Measurements from ENCODE around the gene F2RL2. TPM values are rescaled to one million over a fixed set of nuclear protein-coding genes. Genes with fewer than 3 reads are reported as not detected.

Gene F2RL2
- total RNA-seq, 1 donor from 2014 or later, result 4.3 TPM

GRCh38 chr5:76634661-76635060, 11.5 kb upstream of the F2RL2 start:
- no peak for DNase-seq (ENCODE audit: low spot score)
- peaks cover 4% of the 10 kb centered on the region for H3K36me3 Mint-ChIP-seq
- no peak overlapping the region for H3K4me3 Mint-ChIP-seq
- H3K27me3 Mint-ChIP-seq (ENCODE audit: insufficient read depth, low read depth), result peaks cover 3% of the 10 kb centered on the region
- H3K27ac Mint-ChIP-seq, result no peak overlapping the region
- H3K4me3 ChIP-seq, result no peak overlapping the region
- no peaks in the 10 kb centered on the region for H3K9me3 Mint-ChIP-seq
- no peaks in the 10 kb centered on the region for H3K4me1 ChIP-seq
- H4K20me1 ChIP-seq (ENCODE audit: low read depth), result no peaks in the 10 kb centered on the region
- no peak overlapping the region for H3K9ac ChIP-seq
- H3K79me2 ChIP-seq (ENCODE audit: low read depth), result no peaks in the 10 kb centered on the region
- H3F3A ChIP-seq (ENCODE audit: low read depth), result no peaks in the 10 kb centered on the region
- TF ChIP-seq, protein P1, sequence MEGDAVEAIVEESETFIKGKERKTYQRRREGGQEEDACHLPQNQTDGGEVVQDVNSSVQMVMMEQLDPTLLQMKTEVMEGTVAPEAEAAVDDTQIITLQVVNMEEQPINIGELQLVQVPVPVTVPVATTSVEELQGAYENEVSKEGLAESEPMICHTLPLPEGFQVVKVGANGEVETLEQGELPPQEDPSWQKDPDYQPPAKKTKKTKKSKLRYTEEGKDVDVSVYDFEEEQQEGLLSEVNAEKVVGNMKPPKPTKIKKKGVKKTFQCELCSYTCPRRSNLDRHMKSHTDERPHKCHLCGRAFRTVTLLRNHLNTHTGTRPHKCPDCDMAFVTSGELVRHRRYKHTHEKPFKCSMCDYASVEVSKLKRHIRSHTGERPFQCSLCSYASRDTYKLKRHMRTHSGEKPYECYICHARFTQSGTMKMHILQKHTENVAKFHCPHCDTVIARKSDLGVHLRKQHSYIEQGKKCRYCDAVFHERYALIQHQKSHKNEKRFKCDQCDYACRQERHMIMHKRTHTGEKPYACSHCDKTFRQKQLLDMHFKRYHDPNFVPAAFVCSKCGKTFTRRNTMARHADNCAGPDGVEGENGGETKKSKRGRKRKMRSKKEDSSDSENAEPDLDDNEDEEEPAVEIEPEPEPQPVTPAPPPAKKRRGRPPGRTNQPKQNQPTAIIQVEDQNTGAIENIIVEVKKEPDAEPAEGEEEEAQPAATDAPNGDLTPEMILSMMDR (IDR thresholded peaks at IDR 0.05), result no peak
- TF ChIP-seq EZH2 (IDR thresholded peaks at IDR 0.05), result no peak
- TF ChIP-seq EZH2phosphoT487 (IDR thresholded peaks at IDR 0.05), result no peak
- no peaks in the 10 kb centered on the region for H3K9me3 ChIP-seq (ENCODE audit: low read depth)
- no peaks in the 10 kb centered on the region for H3K36me3 ChIP-seq
- no peak overlapping the region for H2AFZ ChIP-seq (replicated peaks)
- no peaks in the 10 kb centered on the region for H3K27me3 ChIP-seq
- no peak overlapping the region for H3K4me2 ChIP-seq
- H3K4me1 Mint-ChIP-seq, result peaks cover 2% of the 10 kb centered on the region
- H3K27ac ChIP-seq, result no peak overlapping the region

DNA sequence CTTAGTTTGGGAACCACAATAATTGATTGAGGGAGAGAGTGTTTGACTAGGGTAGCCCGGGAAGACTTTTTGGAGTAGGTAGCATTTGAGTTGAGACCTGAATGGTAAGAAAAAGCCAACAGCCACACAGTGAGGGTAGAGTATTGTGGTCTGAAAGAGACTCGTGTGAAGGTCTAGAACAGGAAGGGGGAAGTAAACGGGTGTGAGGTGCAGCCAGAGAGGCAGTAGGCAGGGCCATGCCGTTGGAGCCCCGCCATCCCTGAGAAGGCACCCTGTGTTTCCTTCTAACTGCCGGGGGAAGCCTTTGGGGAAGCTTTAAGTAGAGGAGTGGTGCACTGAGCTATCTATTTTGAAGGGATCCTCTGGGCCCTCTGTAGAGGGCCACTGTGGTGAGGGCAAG, 3.5 kb upstream of the F2RL2 start:
- no peaks in the 10 kb centered on the region for H3K9me3 Mint-ChIP-seq
- H3K4me2 ChIP-seq, result no peak overlapping the region
- no peak overlapping the region for H3K4me3 ChIP-seq
- no peaks in the 10 kb centered on the region for H4K20me1 ChIP-seq (ENCODE audit: low read depth)
- no peak overlapping the region for H3K9ac ChIP-seq
- no peak overlapping the region for H3K27ac Mint-ChIP-seq
- H2AFZ ChIP-seq (replicated peaks), result no peak overlapping the region
- no peak overlapping the region for H3K27ac ChIP-seq
- H3F3A ChIP-seq (ENCODE audit: low read depth), result peaks cover 6% of the 10 kb centered on the region
- no peaks in the 10 kb centered on the region for H3K9me3 ChIP-seq (ENCODE audit: low read depth)
- no peak for DNase-seq (ENCODE audit: low spot score)
- no peaks in the 10 kb centered on the region for H3K79me2 ChIP-seq (ENCODE audit: low read depth)
- H3K27me3 Mint-ChIP-seq (ENCODE audit: insufficient read depth, low read depth), result peaks cover 5% of the 10 kb centered on the region
- no peaks in the 10 kb centered on the region for H3K27me3 ChIP-seq
- peaks cover 20% of the 10 kb centered on the region for H3K4me1 ChIP-seq
- peaks cover 2% of the 10 kb centered on the region for H3K36me3 Mint-ChIP-seq
- no peak overlapping the region for H3K4me3 Mint-ChIP-seq
- H3K4me1 Mint-ChIP-seq, result peaks cover 16% of the 10 kb centered on the region
- TF ChIP-seq EZH2phosphoT487 (IDR thresholded peaks at IDR 0.05) (no peak), EZH2 (IDR thresholded peaks at IDR 0.05) (no peak)
- TF ChIP-seq, protein P1 (IDR thresholded peaks at IDR 0.05), result no peak
- H3K36me3 ChIP-seq, result no peaks in the 10 kb centered on the region

DNA sequence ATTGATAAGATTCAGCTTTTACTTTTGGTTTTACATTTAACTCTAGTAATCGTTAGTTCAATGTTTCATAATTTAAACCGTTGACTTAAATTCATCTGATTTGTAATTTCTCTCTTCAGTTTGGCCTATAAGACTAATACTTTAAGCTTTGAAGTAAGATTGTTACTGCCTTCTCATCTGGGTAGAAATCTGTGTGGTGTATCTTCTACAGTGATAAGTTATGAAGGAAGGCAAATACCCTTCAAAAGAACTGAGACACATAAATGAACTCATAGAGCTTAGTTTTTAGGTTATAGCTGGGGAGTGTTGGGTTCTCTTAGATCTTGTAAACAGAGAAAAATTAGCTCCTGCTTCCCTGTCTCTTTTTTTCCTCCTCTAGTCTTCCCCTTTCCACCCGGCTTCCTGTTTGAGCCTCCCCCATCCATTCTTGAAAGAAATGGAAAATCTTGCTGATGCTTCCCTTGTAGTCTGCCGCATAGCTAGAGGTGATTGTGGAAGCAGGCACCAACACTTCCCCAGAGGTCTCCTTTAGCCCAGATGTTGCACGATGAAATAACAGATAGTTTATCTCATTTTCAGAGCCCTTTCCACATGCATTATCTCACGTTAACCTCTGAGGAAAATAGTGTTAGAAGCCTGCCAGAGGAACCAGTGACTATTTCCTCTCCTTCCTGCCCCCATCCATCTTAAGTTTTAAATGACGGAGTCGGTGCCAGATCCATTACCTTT, 2.0 kb upstream of the F2RL2 start:
- H3K27ac ChIP-seq, result no peak overlapping the region
- H3K4me1 ChIP-seq, result peaks cover 30% of the 10 kb centered on the region
- no peaks in the 10 kb centered on the region for H4K20me1 ChIP-seq (ENCODE audit: low read depth)
- H3K4me2 ChIP-seq, result no peak overlapping the region
- H3K9me3 ChIP-seq (ENCODE audit: low read depth), result no peaks in the 10 kb centered on the region
- no peaks in the 10 kb centered on the region for H3K9me3 Mint-ChIP-seq
- no peaks in the 10 kb centered on the region for H3K27me3 ChIP-seq
- peaks cover 2% of the 10 kb centered on the region for H3K36me3 Mint-ChIP-seq
- TF ChIP-seq, protein P1 (IDR thresholded peaks at IDR 0.05), result no peak
- no peak for TF ChIP-seq EZH2phosphoT487 (IDR thresholded peaks at IDR 0.05)
- TF ChIP-seq EZH2 (IDR thresholded peaks at IDR 0.05), result no peak
- H2AFZ ChIP-seq (replicated peaks), result no peak overlapping the region
- H3K9ac ChIP-seq, result no peak overlapping the region
- no peak overlapping the region for H3K4me3 ChIP-seq
- H3K27me3 Mint-ChIP-seq (ENCODE audit: insufficient read depth, low read depth), result peaks cover 5% of the 10 kb centered on the region
- peaks cover 6% of the 10 kb centered on the region for H3F3A ChIP-seq (ENCODE audit: low read depth)
- no peaks in the 10 kb centered on the region for H3K79me2 ChIP-seq (ENCODE audit: low read depth)
- H3K4me1 Mint-ChIP-seq, result peaks cover 16% of the 10 kb centered on the region
- H3K4me3 Mint-ChIP-seq, result no peak overlapping the region
- DNase-seq (ENCODE audit: low spot score), result no peak
- H3K27ac Mint-ChIP-seq, result no peak overlapping the region
- H3K36me3 ChIP-seq, result no peaks in the 10 kb centered on the region

Data from neural progenitor cell (in vitro differentiated cells).